ENCODE measurements around the gene FXYD7. TPM values are rescaled to one million over a fixed set of nuclear protein-coding genes. Genes with fewer than 3 reads are reported as not detected.
"Not testable (repeated sequence)": the region's sequence is repeated elsewhere in the genome, so short reads cannot be mapped to it uniquely, and the experiment has no call there.

Gene FXYD7
- total RNA-seq, 1 experiment from 2014 or later: 0.90 TPM

GRCh38 chr19:35127871-35128270, 15.2 kb upstream of the FXYD7 start:
- CTCF ChIA-PET: interaction anchor here (0.9 kb wide), 1 partner anchor 13 kb away, joined by 4 read pairs; no protein-coding TSS in a partner anchor
- H3K27ac Mint-ChIP-seq (ENCODE audit: unreplicated experiment): no peak overlapping the region
- intact Hi-C loops (cut with micrococcal nuclease; ENCODE audit: unreplicated experiment): no loop called here
- peaks cover 4% of the 10 kb centered on the region for H3K9me3 Mint-ChIP-seq (ENCODE audit: low read depth, unreplicated experiment)
- peaks cover 41% of the 10 kb centered on the region for H3K4me1 Mint-ChIP-seq (ENCODE audit: low read depth, unreplicated experiment)
- no peak overlapping the region for H3K4me3 Mint-ChIP-seq (ENCODE audit: low read depth, unreplicated experiment)
- no TSS peak for BruUV-seq (replicated peaks)
- peaks cover 20% of the 10 kb centered on the region for H3K36me3 Mint-ChIP-seq (ENCODE audit: insufficient read depth, unreplicated experiment)
- H3K27me3 Mint-ChIP-seq (ENCODE audit: unreplicated experiment): no peaks in the 10 kb centered on the region
- no peak for TF ChIP-seq CTCF (IDR thresholded peaks at IDR 0.05; ENCODE audit: unreplicated experiment)
- no peak for DNase-seq

- BruUV-seq (replicated peaks): no TSS peak
- Mint-ChIP-seq H3K27me3 (ENCODE audit: unreplicated experiment) (no peaks in the 10 kb centered on the region), H3K4me3 (ENCODE audit: low read depth, unreplicated experiment) (no peak overlapping the region), H3K4me1 (ENCODE audit: low read depth, unreplicated experiment) (peaks cover 38% of the 10 kb centered on the region), H3K9me3 (ENCODE audit: low read depth, unreplicated experiment) (peaks cover 4% of the 10 kb centered on the region), H3K27ac (ENCODE audit: unreplicated experiment) (no peak overlapping the region), H3K36me3 (ENCODE audit: insufficient read depth, unreplicated experiment) (peaks cover 21% of the 10 kb centered on the region)
- no peak for TF ChIP-seq CTCF (IDR thresholded peaks at IDR 0.05; ENCODE audit: unreplicated experiment)
- CTCF ChIA-PET: no interaction called here
- no peak for DNase-seq
- intact Hi-C loops (cut with micrococcal nuclease; ENCODE audit: unreplicated experiment): no loop called here
Measured at GRCh38 chr19:35128398-35129057, 14.5 kb upstream of the FXYD7 start.

GRCh38 chr19:35129724-35130274, 13.3 kb upstream of the FXYD7 start:
- BruUV-seq (replicated peaks); intact Hi-C loops (cut with micrococcal nuclease; ENCODE audit: unreplicated experiment); H3K36me3 Mint-ChIP-seq (ENCODE audit: insufficient read depth, unreplicated experiment); H3K27ac Mint-ChIP-seq (ENCODE audit: unreplicated experiment); H3K9me3 Mint-ChIP-seq (ENCODE audit: low read depth, unreplicated experiment); H3K27me3 Mint-ChIP-seq (ENCODE audit: unreplicated experiment); CTCF ChIA-PET; H3K4me3 Mint-ChIP-seq (ENCODE audit: low read depth, unreplicated experiment); DNase-seq: not testable (repeated sequence)
- peaks cover 30% of the 10 kb centered on the region for H3K4me1 Mint-ChIP-seq (ENCODE audit: low read depth, unreplicated experiment)

GRCh38 chr19:35130761-35131720, 12.0 kb upstream of the FXYD7 start:
- no TSS peak for BruUV-seq (replicated peaks)
- Mint-ChIP-seq H3K27me3 (ENCODE audit: unreplicated experiment) (no peaks in the 10 kb centered on the region), H3K4me3 (ENCODE audit: low read depth, unreplicated experiment) (no peak overlapping the region), H3K36me3 (ENCODE audit: insufficient read depth, unreplicated experiment) (peaks cover 5% of the 10 kb centered on the region), H3K27ac (ENCODE audit: unreplicated experiment) (no peak overlapping the region), H3K9me3 (ENCODE audit: low read depth, unreplicated experiment) (peaks cover 4% of the 10 kb centered on the region), H3K4me1 (ENCODE audit: low read depth, unreplicated experiment) (peaks cover 21% of the 10 kb centered on the region)
- intact Hi-C loops (cut with micrococcal nuclease; ENCODE audit: unreplicated experiment): no loop called here
- CTCF ChIA-PET: no interaction called here
- no peak for TF ChIP-seq CTCF (IDR thresholded peaks at IDR 0.05; ENCODE audit: unreplicated experiment)
- DNase-seq: no peak

Measured in Calu3 (cell line).